SU-DHL-6 (cell line): Measurements from ENCODE around the gene SPSB3.

ENCODE experiments used
- EZH2phosphoT487 ChIP-seq: fragments of 200-600 bp; sonication (generic), shearing (Covaris generic); conservative IDR thresholded peaks from 2 replicates; pipeline ENCODE4 v1.6.1; 2018; ENCODE audit warnings: mild to moderate bottlenecking, antibody characterized with exemption, low read length, moderate library complexity, mixed read lengths
- TF ChIP-seq, protein P1 (sequence below): fragments of 200-600 bp; sonication (generic); IDR thresholded peaks from one replicate; pipeline ENCODE4 v1.5.1; 2017; ENCODE audit warnings: antibody characterized with exemption, mild to moderate bottlenecking, low read length, moderate library complexity; ENCODE audit not compliant: insufficient read depth, poor library complexity, severe bottlenecking

GRCh38 chr16:1779234-1779701 lies 3.1 kb downstream of the SPSB3 start:
- TF ChIP-seq, protein P1, sequence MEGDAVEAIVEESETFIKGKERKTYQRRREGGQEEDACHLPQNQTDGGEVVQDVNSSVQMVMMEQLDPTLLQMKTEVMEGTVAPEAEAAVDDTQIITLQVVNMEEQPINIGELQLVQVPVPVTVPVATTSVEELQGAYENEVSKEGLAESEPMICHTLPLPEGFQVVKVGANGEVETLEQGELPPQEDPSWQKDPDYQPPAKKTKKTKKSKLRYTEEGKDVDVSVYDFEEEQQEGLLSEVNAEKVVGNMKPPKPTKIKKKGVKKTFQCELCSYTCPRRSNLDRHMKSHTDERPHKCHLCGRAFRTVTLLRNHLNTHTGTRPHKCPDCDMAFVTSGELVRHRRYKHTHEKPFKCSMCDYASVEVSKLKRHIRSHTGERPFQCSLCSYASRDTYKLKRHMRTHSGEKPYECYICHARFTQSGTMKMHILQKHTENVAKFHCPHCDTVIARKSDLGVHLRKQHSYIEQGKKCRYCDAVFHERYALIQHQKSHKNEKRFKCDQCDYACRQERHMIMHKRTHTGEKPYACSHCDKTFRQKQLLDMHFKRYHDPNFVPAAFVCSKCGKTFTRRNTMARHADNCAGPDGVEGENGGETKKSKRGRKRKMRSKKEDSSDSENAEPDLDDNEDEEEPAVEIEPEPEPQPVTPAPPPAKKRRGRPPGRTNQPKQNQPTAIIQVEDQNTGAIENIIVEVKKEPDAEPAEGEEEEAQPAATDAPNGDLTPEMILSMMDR = no peak
- no peak for TF ChIP-seq EZH2phosphoT487
